NCI-H446 (cell line): ENCODE data around the gene WT1.

ENCODE experiments used
- DNase-seq, 2 experiments: peaks; one replicate each; lab custom pipeline; 2025; lab: John Stamatoyannopoulos, UW

Gene WT1

GRCh38 chr11:32438346-32438865 lies 3.1 kb upstream of the WT1 start:
- no peak for DNase-seq

GRCh38 chr11:32437495-32438345 lies 2.4 kb upstream of the WT1 start:
- no peak for DNase-seq

- no peak for DNase-seq
Observed at GRCh38 chr11:32436751-32437494, 1.6 kb upstream of the WT1 start.

GRCh38 chr11:32435942-32436750 lies 807 bp upstream of the WT1 start:
- no peak for DNase-seq

GRCh38 chr11:32435152-32435480 lies 223 bp downstream of the WT1 start:
- DNase-seq = no peak

GRCh38 chr11:32434356-32435151 lies 785 bp downstream of the WT1 start:
- DNase-seq = no peak

GRCh38 chr11:32433914-32434355 lies 1.4 kb downstream of the WT1 start:
- no peak for DNase-seq

GRCh38 chr11:32433101-32433913 lies 2.0 kb downstream of the WT1 start:
- no peak for DNase-seq

- DNase-seq = no peak
Observed at GRCh38 chr11:32432565-32432964, 2.8 kb downstream of the WT1 start.

- no peak for DNase-seq
Observed at GRCh38 chr11:32430568-32431381, 4.6 kb downstream of the WT1 start.

GRCh38 chr11:32429477-32429876 lies 5.9 kb downstream of the WT1 start:
- no peak for DNase-seq

- no peak for DNase-seq
Observed at GRCh38 chr11:32428665-32429303, 6.6 kb downstream of the WT1 start.

GRCh38 chr11:32427935-32428664 lies 7.2 kb downstream of the WT1 start:
- no peak for DNase-seq

- no peak for DNase-seq
Observed at GRCh38 chr11:32427616-32427934, 7.8 kb downstream of the WT1 start.

GRCh38 chr11:32426819-32427615 lies 8.3 kb downstream of the WT1 start:
- DNase-seq = no peak

- no peak for DNase-seq
Observed at GRCh38 chr11:32426192-32426591, 9.1 kb downstream of the WT1 start.

- DNase-seq = no peak
Observed at GRCh38 chr11:32425761-32426160, 9.6 kb downstream of the WT1 start.

GRCh38 chr11:32422545-32422944 lies 12.8 kb downstream of the WT1 start:
- DNase-seq = no peak
